B cell (primary cell): ENCODE data around the gene IFTAP. TPM values are rescaled to one million over a fixed set of nuclear protein-coding genes. Genes with fewer than 3 reads are reported as not detected.

Source experiments
- ATAC-seq: fragments of 200-7000 bp; cut with Tn5 transposase; one replicate; pipeline ENCODE4 v1.10.0; 2021; ENCODE audit warnings: low read depth, mild to moderate bottlenecking, moderate number of reproducible peaks, moderate library complexity
- CTCF ChIA-PET: fragments of 350-600 bp; sonication (Branson Sonifier 250); formaldehyde crosslinking; loops from one replicate; lab custom pipeline; 2021; ENCODE audit warnings: antibody characterized with exemption, inconsistent platforms; lab: Charles Lee
- POLR2A ChIA-PET: fragments of 350-600 bp; sonication (Branson Sonifier 250); formaldehyde crosslinking; loops from one replicate; lab custom pipeline; 2021; ENCODE audit warnings: antibody characterized with exemption; lab: Charles Lee
- DNase-seq: peaks from one replicate; pipeline ENCODE4 v3.0.0; 2013
- H2AFZ ChIP-seq: 2 replicates; pipeline ENCODE4 v1.6.1; 2012; ENCODE audit warnings: mild to moderate bottlenecking, low read depth, low read length; ENCODE audit not compliant: insufficient read depth, poor library complexity, severe bottlenecking
- H3K27ac ChIP-seq, 2 donors: 1 replicate in 1 of 2; 2 replicates in 1 of 2; pipeline ENCODE4 v1.5.1; 2012 to 2013; ENCODE audit warnings: low read length in 2 of 2, mild to moderate bottlenecking in 2 of 2, moderate library complexity in 1 of 2
- H3K27me3 ChIP-seq, 4 experiments: fragments of 200-600 bp in 1 of 4; sonication (generic) in 1 of 4; replicated peaks in 1 of 4; 1 replicate in 2 of 4; 2 replicates in 2 of 4; pipeline versions ENCODE4 v1.6.1 to v1.7.0; 2013 to 2016; ENCODE audit warnings: low read length in 3 of 4, mild to moderate bottlenecking in 2 of 4, mixed read lengths in 1 of 4, moderate library complexity in 1 of 4; ENCODE audit not compliant: insufficient read depth in 4 of 4, control insufficient read depth in 3 of 4; ENCODE audit errors: control extremely low read depth in 1 of 4
- H3K36me3 ChIP-seq, 2 experiments: replicated peaks in 1 of 2; 1 replicate in 1 of 2; 2 replicates in 1 of 2; pipeline versions ENCODE4 v1.6.1 to v1.7.1; 2013; ENCODE audit warnings: low read length in 1 of 2; ENCODE audit not compliant: insufficient read depth in 2 of 2, control insufficient read depth in 1 of 2; ENCODE audit errors: control extremely low read depth in 1 of 2, extremely low read depth in 1 of 2
- H3K4me1 ChIP-seq, 2 donors: fragments of 200-600 bp in 1 of 2; sonication (generic) in 1 of 2; 1 replicate in 1 of 2; 2 replicates in 1 of 2; pipeline versions ENCODE4 v1.5.1 to v1.6.1; 2013 to 2017; ENCODE audit warnings: low read length in 2 of 2; ENCODE audit not compliant: control insufficient read depth in 2 of 2, insufficient read depth in 2 of 2
- H3K4me2 ChIP-seq: replicated peaks from 2 replicates; pipeline ENCODE3; 2012; ENCODE audit warnings: mild to moderate bottlenecking, low read depth, low read length; ENCODE audit not compliant: poor library complexity, severe bottlenecking
- H3K4me3 ChIP-seq, 5 experiments: fragments of 200-600 bp in 1 of 5; sonication (generic) in 1 of 5; 1 replicate in 3 of 5; 2 replicates in 2 of 5; pipeline versions ENCODE4 v1.5.1 to v1.7.0; 2011 to 2016; ENCODE audit warnings: low read length in 4 of 5, mild to moderate bottlenecking in 4 of 5, low read depth in 2 of 5, control low read depth in 1 of 5, moderate library complexity in 1 of 5; ENCODE audit not compliant: insufficient read depth in 1 of 5; ENCODE audit errors: control extremely low read depth in 1 of 5, extremely low read depth in 1 of 5
- H3K79me2 ChIP-seq: fragments of 200-600 bp; sonication (generic); one replicate; pipeline ENCODE4 v1.6.0; 2016; ENCODE audit warnings: low read length; ENCODE audit not compliant: control insufficient read depth, insufficient read depth
- H3K9ac ChIP-seq: fragments of 200-600 bp; sonication (generic); 2 replicates; pipeline ENCODE4 v1.6.1; 2017; ENCODE audit warnings: mild to moderate bottlenecking, low read length, moderate library complexity
- H3K9me3 ChIP-seq, 3 donors: one replicate each; pipeline versions ENCODE4 v1.6.1 to v1.7.1; 2013; ENCODE audit warnings: low read length in 2 of 3; ENCODE audit not compliant: control insufficient read depth in 2 of 3, insufficient read depth in 1 of 3; ENCODE audit errors: control extremely low read depth in 1 of 3
- H4K20me1 ChIP-seq: 2 replicates; pipeline ENCODE4 v1.6.0; 2012; ENCODE audit warnings: mild to moderate bottlenecking, low read length; ENCODE audit not compliant: insufficient read depth, control insufficient read depth, poor library complexity, severe bottlenecking
- H3K27ac Mint-ChIP-seq: one replicate; pipeline ENCODE4 v1.8.0; 2021; ENCODE audit warnings: mixed read lengths
- H3K27me3 Mint-ChIP-seq: one replicate; pipeline ENCODE4 v1.8.0; 2021; ENCODE audit warnings: mixed read lengths
- H3K4me1 Mint-ChIP-seq: one replicate; pipeline ENCODE4 v1.8.0; 2021; ENCODE audit warnings: mixed read lengths
- H3K4me3 Mint-ChIP-seq: one replicate; pipeline ENCODE4 v1.8.0; 2021; ENCODE audit warnings: mixed read lengths
- H3K9me3 Mint-ChIP-seq: one replicate; pipeline ENCODE4 v1.8.0; 2022; ENCODE audit warnings: mixed read lengths; ENCODE audit not compliant: insufficient read depth
- CTCF ChIP-seq: fragments of 200-600 bp; IDR thresholded peaks from one replicate; pipeline ENCODE4 v1.8.0; 2022; ENCODE audit warnings: antibody characterized with exemption, mild to moderate bottlenecking
- EZH2 ChIP-seq: IDR thresholded peaks from 2 replicates; pipeline ENCODE4 v1.6.1; 2012; ENCODE audit warnings: borderline replicate concordance, low read depth, mild to moderate bottlenecking, moderate library complexity, low read length; ENCODE audit not compliant: insufficient read depth, poor library complexity, severe bottlenecking
- WGBS: methylation state at CpG from one replicate; pipeline ENCODE4 v1.1.5; 2013; ENCODE audit warnings: missing lambda C conversion rate; ENCODE audit not compliant: insufficient coverage; 5-methylcytosine and 5-hydroxymethylcytosine counted together
- intact Hi-C: fragments of 100-400 bp; cut with micrococcal nuclease; formaldehyde crosslinking; loops from one replicate; pipeline ENCODE4 v1.10.0; 2022
- polyA plus RNA-seq: library from polyadenylated mRNA; depleted of rRNA; stranded (reverse); fragments of >200 nt; gene quantifications from 2 replicates; pipeline ENCODE4 v1.2.3, GENCODE V29; 2012
- total RNA-seq, 2 donors: library from RNA; stranded (reverse); fragments of 120-200 nt in 1 of 2; gene quantifications; 1 replicate in 1 of 2; 2 replicates in 1 of 2; pipeline versions ENCODE4 v1.2.3 to v1.2.4, GENCODE V29; 2013 to 2022

The IFTAP gene
- total and polyA plus RNA-seq, 2 donors (not counting 1 experiment from before 2014, with no cell fraction given): 0.31 TPM; not detected in 1

DNA sequence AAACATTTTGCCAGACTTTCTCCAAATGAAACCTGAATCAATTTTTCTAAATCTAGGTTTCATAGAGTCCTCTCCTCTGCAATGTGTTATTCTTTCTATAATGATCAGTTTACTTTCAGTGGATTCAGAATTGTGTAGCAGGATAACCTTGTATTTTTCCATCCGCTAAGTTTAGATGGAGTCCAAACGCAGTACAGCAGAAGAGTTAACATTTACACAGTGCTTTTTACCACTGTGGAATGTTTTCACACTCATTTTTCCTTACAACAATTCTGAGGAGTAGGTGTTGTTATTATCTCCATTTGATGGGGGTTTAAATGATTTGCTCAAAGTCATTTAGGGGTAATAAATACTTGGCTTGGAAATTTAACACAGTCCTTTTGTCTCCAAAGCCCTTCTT lies 16.9 kb upstream of the IFTAP start:
- Histone ChIP-seq H3K27ac (no peak overlapping the region), H3K9me3 (peaks cover 3 to 11% (median 8%) of the 10 kb centered on the region in 3 donors), H3K79me2 (no peaks in the 10 kb centered on the region), H3K27me3 (peaks cover 0 to 15% (median 6%) of the 10 kb centered on the region in 4 experiments), H3K4me3 (no peak overlapping the region), H2AFZ (no peak overlapping the region), H4K20me1 (no peaks in the 10 kb centered on the region), H3K36me3 (no peaks in the 10 kb centered on the region), H3K4me2 (no peak overlapping the region), H3K4me1 (peaks cover 0 to 3% of the 10 kb centered on the region in 2 donors), H3K9ac (no peak overlapping the region)
- no peaks in the 10 kb centered on the region for H3K4me1 Mint-ChIP-seq
- DNase-seq: no peak
- intact Hi-C loops: no loop called here
- WGBS: no CpG with 5 or more reads among the region's 2 CpGs
- TF ChIP-seq CTCF: no peak
- TF ChIP-seq EZH2: no peak
- no peak for ATAC-seq
- no peak overlapping the region for H3K27ac Mint-ChIP-seq
- no peaks in the 10 kb centered on the region for H3K9me3 Mint-ChIP-seq
- POLR2A ChIA-PET: no interaction called here
- CTCF ChIA-PET: interaction anchor here (2.0 kb wide), 1 partner anchor 94 kb away, joined by 5 read pairs; no protein-coding TSS in a partner anchor
- peaks cover 32% of the 10 kb centered on the region for H3K27me3 Mint-ChIP-seq
- H3K4me3 Mint-ChIP-seq: no peak overlapping the region

DNA sequence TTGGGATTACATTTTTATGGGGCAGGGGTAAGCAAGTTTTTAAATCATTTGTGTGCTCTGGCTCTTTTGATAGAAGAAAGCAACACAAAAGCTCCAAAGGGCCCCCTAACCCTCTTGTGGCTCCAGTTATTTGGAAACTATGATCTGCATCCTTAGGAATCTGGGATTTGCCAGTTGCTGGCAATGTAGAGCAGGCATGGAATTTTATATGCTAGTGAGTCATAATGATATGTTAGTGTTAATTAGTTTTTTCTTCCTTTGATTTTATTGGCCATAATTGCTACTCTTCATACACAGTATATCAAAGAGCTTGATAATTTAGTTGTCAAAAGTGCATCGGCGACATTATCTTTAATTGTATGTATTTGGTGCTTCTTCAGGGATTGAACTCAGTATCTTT lies 16.4 kb upstream of the IFTAP start:
- no peak overlapping the region for H3K9ac ChIP-seq
- TF ChIP-seq CTCF: no peak
- TF ChIP-seq EZH2: no peak
- no peak overlapping the region for H3K27ac ChIP-seq
- H3K4me2 ChIP-seq: no peak overlapping the region
- H3K4me1 ChIP-seq: peaks cover 0 to 3% of the 10 kb centered on the region in 2 donors
- H3K27me3 Mint-ChIP-seq: peaks cover 27% of the 10 kb centered on the region
- no CpG with 5 or more reads among the region's 2 CpGs for WGBS
- ATAC-seq (no peak), DNase-seq (no peak)
- no peaks in the 10 kb centered on the region for H3K36me3 ChIP-seq
- H2AFZ ChIP-seq: no peak overlapping the region
- no peaks in the 10 kb centered on the region for H3K4me1 Mint-ChIP-seq
- H3K9me3 ChIP-seq: peaks cover 4 to 11% (median 8%) of the 10 kb centered on the region in 3 donors
- H4K20me1 ChIP-seq: no peaks in the 10 kb centered on the region
- peaks cover 0 to 15% (median 4%) of the 10 kb centered on the region in 4 experiments for H3K27me3 ChIP-seq
- H3K79me2 ChIP-seq: no peaks in the 10 kb centered on the region
- H3K27ac Mint-ChIP-seq: no peak overlapping the region
- POLR2A ChIA-PET: no interaction called here
- no peak overlapping the region for H3K4me3 ChIP-seq
- intact Hi-C loops: no loop called here
- CTCF ChIA-PET: interaction anchor here (2.0 kb wide), 1 partner anchor 93 kb away, joined by 5 read pairs; no protein-coding TSS in a partner anchor
- no peaks in the 10 kb centered on the region for H3K9me3 Mint-ChIP-seq
- H3K4me3 Mint-ChIP-seq: no peak overlapping the region
